ENCODE measurements around the gene ATXN2. TPM values are rescaled to one million over a fixed set of nuclear protein-coding genes. Genes with fewer than 3 reads are reported as not detected.

Gene ATXN2
- total and polyA plus RNA-seq, 9 of the 15 experiments (the other 6 are each of a cell fraction or from before 2014, with no cell fraction given) = 16.8 to 67.8 (median 29.3) TPM

- no peak for TF ChIP-seq ZC3H11A (IDR thresholded peaks at IDR 0.05; ENCODE audit: low read depth, low read length)
- 0 out of 2 replicates have a peak, but pooled peaks have one; percentile 26 for TF ChIP-seq ZNF24 (IDR thresholded peaks at IDR 0.05)
- no peak for TF ChIP-seq POLR2AphosphoS2 (IDR thresholded peaks at IDR 0.05; ENCODE audit: low read length)
- no peak for TF ChIP-seq TFAP4 (CRISPR knock-in tag; IDR thresholded peaks at IDR 0.05; ENCODE audit: borderline replicate concordance)
- no peak for TF ChIP-seq ZNF79 (CRISPR knock-in tag; IDR thresholded peaks at IDR 0.05; ENCODE audit: low read depth)
- TF ChIP-seq ZNF12 (CRISPR knock-in tag; IDR thresholded peaks at IDR 0.05) = no peak
- TF ChIP-seq NCOA6 (IDR thresholded peaks at IDR 0.05) = no peak
- peak; percentile 71; the same call in 1 of the 2 replicates for TF ChIP-seq CBX1 (IDR thresholded peaks at IDR 0.05; ENCODE audit: low read depth)
- TF ChIP-seq KLF6 (CRISPR knock-in tag; IDR thresholded peaks at IDR 0.05; ENCODE audit: borderline replicate concordance) = no peak
- 0 out of 2 replicates have a peak, but pooled peaks have one; percentile 12 for TF ChIP-seq KLF13 (tag; IDR thresholded peaks at IDR 0.05; ENCODE audit: borderline replicate concordance, low read depth)
- TF ChIP-seq PREB (CRISPR knock-in tag; IDR thresholded peaks at IDR 0.05) = 0 out of 2 replicates have a peak, but pooled peaks have one; percentile 72
- no peak for TF ChIP-seq ZC3H8 (IDR thresholded peaks at IDR 0.05)
- peak; percentile 66; the same call in 1 of the 2 replicates for TF ChIP-seq ZC3H4 (CRISPR knock-in tag; IDR thresholded peaks at IDR 0.05; ENCODE audit: borderline replicate concordance)
- 0 out of 2 replicates have a peak, but pooled peaks have one; percentile 31 for TF ChIP-seq DMBX1 (CRISPR knock-in tag; IDR thresholded peaks at IDR 0.05; ENCODE audit: borderline replicate concordance)
- no peak for TF ChIP-seq RHOXF2B (CRISPR knock-in tag; conservative IDR thresholded peaks at IDR 0.05)
- no peak for TF ChIP-seq HEY1 (CRISPR knock-in tag; IDR thresholded peaks at IDR 0.05; ENCODE audit: borderline replicate concordance)
- TF ChIP-seq NONO (IDR thresholded peaks at IDR 0.05; ENCODE audit: low read depth in 2 of 2, low read length in 1 of 2) = peak in 1 of 2 experiments; percentile 82; a peak in 2 of 4 replicates
- no peak for TF ChIP-seq RBM34 (IDR thresholded peaks at IDR 0.05; ENCODE audit: borderline replicate concordance, insufficient read depth, low read length)
- no peak for TF ChIP-seq ZFPM2 (CRISPR knock-in tag; IDR thresholded peaks at IDR 0.05)
- no peak for TF ChIP-seq ZMIZ1 (IDR thresholded peaks at IDR 0.05; ENCODE audit: low read depth in 2 of 2, low read length in 2 of 2)
- TF ChIP-seq FOXA3 (CRISPR knock-in tag; conservative IDR thresholded peaks at IDR 0.05 in 1 of 2, IDR thresholded peaks at IDR 0.05 in 1 of 2) = no peak
- TF ChIP-seq MAFF (IDR thresholded peaks at IDR 0.05; ENCODE audit: low read length) = no peak
- TF ChIP-seq POLR2G (IDR thresholded peaks at IDR 0.05; ENCODE audit: low read depth, low read length) = peak; percentile 72
- no peak for TF ChIP-seq CC2D1A (IDR thresholded peaks at IDR 0.05)
- TF ChIP-seq MEIS2 (IDR thresholded peaks at IDR 0.05; ENCODE audit: partially characterized antibody) = no peak
These were observed 193.1 kb downstream of the ATXN2 start, which contains the start of gene SH2B3 (continued) for GRCh38 chr12:111405859-111406473.

Data from K562 (cell line).